MCF 10A (cell line): Measurements from ENCODE around the gene PTPRG. TPM values are rescaled to one million over a fixed set of nuclear protein-coding genes. Genes with fewer than 3 reads are reported as not detected.
A peak's percentile ranks its signal among the peaks of the same experiment; 100 is the strongest.

ENCODE experiments used
- BruUV-seq: library from RNA; stranded (reverse); fragments of 400-500 nt; replicated peaks from 2 replicates; lab custom pipeline; 2021; lab: Mats Ljungman, UMichigan
- CTCF ChIA-PET: fragments of 300-600 bp; sonication (Branson Sonifier 250); formaldehyde crosslinking; extraction: SDS; loops from one replicate; lab custom pipeline; 2021; ENCODE audit warnings: antibody characterized with exemption, inconsistent platforms; lab: Yijun Ruan, JAX
- POLR2A ChIA-PET: fragments of 300-600, 350-650 bp; sonication (Branson Sonifier 250); formaldehyde crosslinking; extraction: SDS; loops from one replicate; lab custom pipeline; 2020; ENCODE audit warnings: antibody characterized with exemption, inconsistent platforms; lab: Yijun Ruan, JAX
- DNase-seq: peaks from one replicate; pipeline ENCODE4 v3.0.0-alpha.2; 2018; ENCODE audit not compliant: unreplicated experiment
- H3K27ac Mint-ChIP-seq: one replicate; pipeline ENCODE4 v1.8.0; 2022; ENCODE audit warnings: mild to moderate bottlenecking, low read depth, mixed read lengths; ENCODE audit not compliant: unreplicated experiment
- H3K27me3 Mint-ChIP-seq: one replicate; pipeline ENCODE4 v1.8.0; 2022; ENCODE audit warnings: mixed read lengths; ENCODE audit not compliant: insufficient read depth, unreplicated experiment
- H3K36me3 Mint-ChIP-seq: one replicate; pipeline ENCODE4 v1.8.0; 2022; ENCODE audit warnings: mild to moderate bottlenecking, moderate library complexity, mixed read lengths; ENCODE audit not compliant: insufficient read depth, unreplicated experiment
- H3K4me1 Mint-ChIP-seq: one replicate; pipeline ENCODE4 v1.8.0; 2022; ENCODE audit warnings: mixed read lengths; ENCODE audit not compliant: insufficient read depth, unreplicated experiment
- H3K4me3 Mint-ChIP-seq: one replicate; pipeline ENCODE4 v1.8.0; 2022; ENCODE audit warnings: mild to moderate bottlenecking, moderate library complexity, mixed read lengths; ENCODE audit not compliant: unreplicated experiment
- H3K9me3 Mint-ChIP-seq: one replicate; pipeline ENCODE4 v1.8.0; 2022; ENCODE audit warnings: mixed read lengths; ENCODE audit not compliant: unreplicated experiment
- CTCF ChIP-seq: fragments of 200-600 bp; IDR thresholded peaks from one replicate; pipeline ENCODE4 v1.8.0; 2022; ENCODE audit warnings: antibody characterized with exemption, mild to moderate bottlenecking; ENCODE audit not compliant: unreplicated experiment
- intact Hi-C: fragments of 100-400 bp; cut with micrococcal nuclease; formaldehyde crosslinking; loops from 2 replicates; pipeline ENCODE4 v1.14.1; 2022
- total RNA-seq: library from RNA; stranded (reverse); gene quantifications from 2 replicates; pipeline ENCODE4 v1.2.3, GENCODE V29; 2022

PTPRG gene
- total RNA-seq, 1 experiment from 2014 or later = 54.5 TPM

- H3K4me3 Mint-ChIP-seq = no peak overlapping the region
- ChIA-PET POLR2A (interaction anchor here (0.7 kb wide), 1 partner anchor 227 kb away, joined by 3 read pairs; no protein-coding TSS in a partner anchor), CTCF (interaction anchor here (1.0 to 1.2 kb wide), 2 partner anchors 9 to 10 kb away, joined by 3 to 4 read pairs; no protein-coding TSS in a partner anchor)
- no peak overlapping the region for H3K27ac Mint-ChIP-seq
- TF ChIP-seq CTCF = no peak
- H3K9me3 Mint-ChIP-seq = no peaks in the 10 kb centered on the region
- no peaks in the 10 kb centered on the region for H3K36me3 Mint-ChIP-seq
- intact Hi-C loops = loop anchor here (5.0 kb wide), 1 partner anchor 363 kb away; the partner anchor contains the start of gene PTPRG
- peaks cover 33% of the 10 kb centered on the region for H3K4me1 Mint-ChIP-seq
- H3K27me3 Mint-ChIP-seq = no peaks in the 10 kb centered on the region
- BruUV-seq = no TSS peak
- no peak for DNase-seq
These were observed 364.4 kb downstream of the PTPRG start for GRCh38 chr3:61925721-61926120.

GRCh38 chr3:61926923-61927322, 365.6 kb downstream of the PTPRG start:
- no peaks in the 10 kb centered on the region for H3K36me3 Mint-ChIP-seq
- peak; percentile 53 for DNase-seq
- POLR2A ChIA-PET = interaction anchor here (0.7 kb wide), 1 partner anchor 22 kb away, joined by 5 read pairs; no protein-coding TSS in a partner anchor
- H3K27ac Mint-ChIP-seq = peak overlapping the region; percentile 37
- H3K9me3 Mint-ChIP-seq = no peaks in the 10 kb centered on the region
- CTCF ChIA-PET = interaction anchor here (0.6 to 1.1 kb wide), 6 partner anchors 9 to 1180 kb away, joined by 3 to 4 read pairs (median 3); no protein-coding TSS in a partner anchor
- intact Hi-C loops = loop anchor here (5.0 kb wide), 1 partner anchor 365 kb away; the partner anchor contains the start of gene PTPRG
- peaks cover 33% of the 10 kb centered on the region for H3K4me1 Mint-ChIP-seq
- no peak overlapping the region for H3K4me3 Mint-ChIP-seq
- no peaks in the 10 kb centered on the region for H3K27me3 Mint-ChIP-seq
- TF ChIP-seq CTCF = no peak
- no TSS peak for BruUV-seq

- no TSS peak for BruUV-seq
- Mint-ChIP-seq H3K9me3 (no peaks in the 10 kb centered on the region), H3K4me1 (peaks cover 33% of the 10 kb centered on the region), H3K36me3 (no peaks in the 10 kb centered on the region), H3K27ac (peak overlapping the region; percentile 37), H3K4me3 (no peak overlapping the region), H3K27me3 (no peaks in the 10 kb centered on the region)
- no peak for TF ChIP-seq CTCF
- CTCF ChIA-PET = interaction anchor here (0.6 to 1.1 kb wide), 8 partner anchors 9 to 1180 kb away, joined by 3 to 4 read pairs (median 3); no protein-coding TSS in a partner anchor
- peak; percentile 16 for DNase-seq
- intact Hi-C loops = loop anchor here (5.0 kb wide), 1 partner anchor 365 kb away; the partner anchor contains the start of gene PTPRG
- POLR2A ChIA-PET = interaction anchor here (0.7 kb wide), 1 partner anchor 22 kb away, joined by 5 read pairs; no protein-coding TSS in a partner anchor
These were observed 366.0 kb downstream of the PTPRG start for GRCh38 chr3:61927332-61927731.

- no peak overlapping the region for H3K27ac Mint-ChIP-seq
- no peaks in the 10 kb centered on the region for H3K27me3 Mint-ChIP-seq
These were observed 366.7 kb downstream of the PTPRG start for GRCh38 chr3:61928039-61928438.

More at GRCh38 chr3:61928039-61928438, 366.7 kb downstream of the PTPRG start:
- no TSS peak for BruUV-seq
- no peak for TF ChIP-seq CTCF
- CTCF ChIA-PET = interaction anchor here (0.6 to 1.1 kb wide), 5 partner anchors 8 to 514 kb away, joined by 3 to 4 read pairs (median 3); no protein-coding TSS in a partner anchor
- POLR2A ChIA-PET = no interaction called here
- DNase-seq = no peak
- Mint-ChIP-seq H3K36me3 (no peaks in the 10 kb centered on the region), H3K9me3 (no peaks in the 10 kb centered on the region), H3K4me1 (peaks cover 33% of the 10 kb centered on the region), H3K4me3 (no peak overlapping the region)
- intact Hi-C loops = loop anchor here (5.0 kb wide), 1 partner anchor 366 kb away; the partner anchor contains the start of gene PTPRG
